CMK (cell line): ENCODE data around the gene GPR84.

Source experiments
- DNase-seq: peaks from one replicate; pipeline ENCODE4 v3.0.0-alpha.2; 2010; ENCODE audit warnings: low read depth

The GPR84 gene

GRCh38 chr12:54364413-54364812, at the start of gene GPR84:
Gene GPR84, minus strand, starts transcription at chr12:54364486. Its CDS starts 635 bp downstream, at chr12:54363851.
- no peak for DNase-seq

- peak; percentile 47 for DNase-seq
Measured at GRCh38 chr12:54413284-54414190, 49.3 kb upstream of the GPR84 start.

GRCh38 chr12:54412786-54413185, 48.5 kb upstream of the GPR84 start:
- no peak for DNase-seq

- no peak for DNase-seq
Measured at GRCh38 chr12:54412348-54412747, 48.1 kb upstream of the GPR84 start.

- no peak for DNase-seq
Measured at GRCh38 chr12:54411391-54412241, 47.3 kb upstream of the GPR84 start.

- DNase-seq, result no peak
Measured at GRCh38 chr12:54409267-54409666, 45.0 kb upstream of the GPR84 start.

GRCh38 chr12:54407183-54407905, 43.1 kb upstream of the GPR84 start:
- no peak for DNase-seq

GRCh38 chr12:54405573-54405972, 41.3 kb upstream of the GPR84 start:
- DNase-seq, result no peak

- no peak for DNase-seq
Measured at GRCh38 chr12:54405106-54405505, 40.8 kb upstream of the GPR84 start.

- no peak for DNase-seq
Measured at GRCh38 chr12:54404061-54405004, 40.0 kb upstream of the GPR84 start.

- DNase-seq, result no peak
Measured at GRCh38 chr12:54401119-54401518, 36.8 kb upstream of the GPR84 start.

- DNase-seq, result no peak
Measured at GRCh38 chr12:54398995-54399793, 34.9 kb upstream of the GPR84 start.

- DNase-seq, result no peak
Measured at GRCh38 chr12:54398218-54398617, 33.9 kb upstream of the GPR84 start.

GRCh38 chr12:54397157-54397556, 32.9 kb upstream of the GPR84 start:
- DNase-seq, result no peak

- DNase-seq, result no peak
Measured at GRCh38 chr12:54395545-54395944, 31.3 kb upstream of the GPR84 start.

GRCh38 chr12:54394986-54395385, 30.7 kb upstream of the GPR84 start:
- DNase-seq, result no peak

GRCh38 chr12:54394281-54394719, 30.0 kb upstream of the GPR84 start:
- no peak for DNase-seq

GRCh38 chr12:54393743-54394142, 29.5 kb upstream of the GPR84 start:
- no peak for DNase-seq

GRCh38 chr12:54393207-54393609, 28.9 kb upstream of the GPR84 start:
- no peak for DNase-seq
